ENCODE results near the gene PNMA5. TPM values are rescaled to one million over a fixed set of nuclear protein-coding genes. Genes with fewer than 3 reads are reported as not detected.
A peak's percentile ranks its signal among the peaks of the same experiment; 100 is the strongest.

PNMA5 gene
- total RNA-seq, 4 donors from 2014 or later = not detected

GRCh38 chrX:152968193-152968592 is 25.7 kb downstream of the PNMA5 start:
- no peaks in the 10 kb centered on the region for H3K9me3 ChIP-seq
- no peak for DNase-seq (ENCODE audit: low spot score in 2 of 2)
- no peaks in the 10 kb centered on the region for H3K27me3 ChIP-seq
- TF ChIP-seq POLR2A (IDR thresholded peaks at IDR 0.05) (no peak), CTCF (IDR thresholded peaks at IDR 0.05) (no peak), EP300 (IDR thresholded peaks at IDR 0.05) (no peak), POLR2AphosphoS5 (IDR thresholded peaks at IDR 0.05) (no peak)
- no peaks in the 10 kb centered on the region for H3K4me1 ChIP-seq
- H3K36me3 ChIP-seq = peaks cover 39% of the 10 kb centered on the region
- H3K27ac ChIP-seq = no peak overlapping the region
- no peak overlapping the region for H3K4me3 ChIP-seq
- WGBS = 57% methylated on average over 2 of the region's 2 CpGs

- WGBS = 78% methylated on average over 1 of the region's 1 CpG
- TF ChIP-seq CTCF (IDR thresholded peaks at IDR 0.05) = no peak
- TF ChIP-seq POLR2A (IDR thresholded peaks at IDR 0.05) = no peak
- no peak for TF ChIP-seq POLR2AphosphoS5 (IDR thresholded peaks at IDR 0.05)
- TF ChIP-seq EP300 (IDR thresholded peaks at IDR 0.05) = no peak
- DNase-seq (ENCODE audit: low spot score in 2 of 2) = no peak
- H3K4me1 ChIP-seq = no peaks in the 10 kb centered on the region
- no peak overlapping the region for H3K4me3 ChIP-seq
- H3K27me3 ChIP-seq = no peaks in the 10 kb centered on the region
- peaks cover 3% of the 10 kb centered on the region for H3K36me3 ChIP-seq
- H3K9me3 ChIP-seq = no peaks in the 10 kb centered on the region
- no peak overlapping the region for H3K27ac ChIP-seq
Observed at GRCh38 chrX:152960115-152960514, 33.8 kb downstream of the PNMA5 start.

GRCh38 chrX:152959626-152960025 is 34.3 kb downstream of the PNMA5 start:
- no peak overlapping the region for H3K4me3 ChIP-seq
- no peak for DNase-seq (ENCODE audit: low spot score in 2 of 2)
- H3K36me3 ChIP-seq = peaks cover 3% of the 10 kb centered on the region
- no peaks in the 10 kb centered on the region for H3K9me3 ChIP-seq
- no peak overlapping the region for H3K27ac ChIP-seq
- TF ChIP-seq EP300 (IDR thresholded peaks at IDR 0.05) (no peak), POLR2AphosphoS5 (IDR thresholded peaks at IDR 0.05) (no peak), POLR2A (IDR thresholded peaks at IDR 0.05) (no peak), CTCF (IDR thresholded peaks at IDR 0.05) (no peak)
- H3K27me3 ChIP-seq = no peaks in the 10 kb centered on the region
- WGBS = 62% methylated on average over 4 of the region's 6 CpGs
- no peaks in the 10 kb centered on the region for H3K4me1 ChIP-seq

GRCh38 chrX:152958524-152959465 is 35.1 kb downstream of the PNMA5 start:
- peak overlapping the region; percentile 18 for H3K27ac ChIP-seq
- no peaks in the 10 kb centered on the region for H3K4me1 ChIP-seq
- no peak for TF ChIP-seq POLR2AphosphoS5 (IDR thresholded peaks at IDR 0.05)
- TF ChIP-seq CTCF (IDR thresholded peaks at IDR 0.05) = peak; percentile 71 to 97
- no peaks in the 10 kb centered on the region for H3K27me3 ChIP-seq
- no peaks in the 10 kb centered on the region for H3K9me3 ChIP-seq
- 36% methylated on average over 51 of the region's 53 CpGs for WGBS
- H3K36me3 ChIP-seq = no peaks in the 10 kb centered on the region
- peak overlapping the region; percentile 29 for H3K4me3 ChIP-seq
- peak; percentile 84 to 93 for DNase-seq (ENCODE audit: low spot score in 2 of 2)

- H3K27me3 ChIP-seq = no peaks in the 10 kb centered on the region
- H3K27ac ChIP-seq = peak overlapping the region; percentile 18
- no peaks in the 10 kb centered on the region for H3K9me3 ChIP-seq
- no peak for TF ChIP-seq POLR2A (IDR thresholded peaks at IDR 0.05)
- no peak for TF ChIP-seq POLR2AphosphoS5 (IDR thresholded peaks at IDR 0.05)
- TF ChIP-seq CTCF (IDR thresholded peaks at IDR 0.05) = no peak
- TF ChIP-seq EP300 (IDR thresholded peaks at IDR 0.05) = no peak
- no peaks in the 10 kb centered on the region for H3K4me1 ChIP-seq
- 77% methylated on average over 5 of the region's 5 CpGs for WGBS
- H3K4me3 ChIP-seq = peak overlapping the region; percentile 29
- H3K36me3 ChIP-seq = no peaks in the 10 kb centered on the region
- DNase-seq (ENCODE audit: low spot score in 2 of 2) = no peak
Observed at GRCh38 chrX:152958047-152958446, 35.9 kb downstream of the PNMA5 start.

Measured in suprapubic skin (tissue), 4 donors.